ENCODE results near the gene HEY2. TPM values are rescaled to one million over a fixed set of nuclear protein-coding genes. Genes with fewer than 3 reads are reported as not detected.

The HEY2 gene
- total and polyA plus RNA-seq, 5 experiments from 2014 or later = 0.18 to 0.60 (median 0.32) TPM

DNA sequence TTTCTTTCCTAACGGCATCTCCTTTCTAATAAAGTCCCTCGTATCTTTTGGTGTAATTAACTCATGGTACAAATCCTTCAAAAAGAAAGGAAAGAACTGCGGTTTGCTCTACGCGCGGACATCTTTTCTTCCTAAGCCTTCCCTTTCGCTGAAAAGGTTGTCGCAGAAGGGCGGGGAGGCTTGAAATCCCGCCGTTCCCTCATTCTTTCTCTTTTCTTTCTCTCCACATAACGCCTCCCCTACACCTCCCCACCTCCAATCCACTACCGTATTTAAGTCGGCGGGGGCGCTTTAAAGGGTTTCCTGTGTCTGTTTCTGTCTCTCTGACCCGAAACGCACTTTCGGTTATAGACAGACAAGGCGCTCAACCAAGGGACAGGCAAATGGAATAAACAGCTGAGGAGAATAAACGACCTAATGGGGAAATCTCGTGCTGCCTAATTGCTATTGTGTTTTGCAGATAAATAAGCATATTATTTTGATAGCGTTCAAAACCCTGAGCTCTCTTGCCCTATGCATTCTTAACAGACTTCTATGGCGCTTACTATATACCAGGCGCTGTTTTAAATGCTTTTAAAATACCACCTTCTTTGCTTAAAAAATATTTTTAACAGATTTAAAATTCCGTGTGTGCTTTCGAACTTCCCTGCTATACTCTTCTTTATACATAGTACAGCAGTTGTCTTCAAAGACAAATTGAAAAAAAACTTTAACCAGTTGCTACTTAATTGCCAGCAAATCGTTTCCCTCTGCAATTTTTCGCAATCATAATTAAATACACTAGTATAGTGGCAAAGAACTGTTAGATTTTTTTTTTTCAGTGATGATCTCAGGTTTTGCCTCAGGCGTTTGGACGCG lies 2.5 kb upstream of the HEY2 start:
- ATAC-seq (peak; percentile 67 to 79), DNase-seq (peak; percentile 41 to 87 (median 70))
- H3K9me3 Mint-ChIP-seq = no peaks in the 10 kb centered on the region
- no peaks in the 10 kb centered on the region for H3K36me3 Mint-ChIP-seq
- peak overlapping the region; percentile 79 to 97 (median 90) for H3K27ac Mint-ChIP-seq
- peaks cover 20 to 42% (median 34%) of the 10 kb centered on the region in 5 donors for H3K27me3 Mint-ChIP-seq
- peaks cover 17 to 42% (median 35%) of the 10 kb centered on the region in 4 donors for H3K4me1 Mint-ChIP-seq
- peak overlapping the region; percentile 86 to 98 (median 89) for H3K4me3 Mint-ChIP-seq
- POLR2A ChIA-PET = interaction anchor here (1.3 to 3.2 kb wide), 4 partner anchors 34 to 445 kb away, joined by 4 to 19 read pairs (median 12); partner anchors contain the start of genes HDDC2, HINT3 and NCOA7

DNA sequence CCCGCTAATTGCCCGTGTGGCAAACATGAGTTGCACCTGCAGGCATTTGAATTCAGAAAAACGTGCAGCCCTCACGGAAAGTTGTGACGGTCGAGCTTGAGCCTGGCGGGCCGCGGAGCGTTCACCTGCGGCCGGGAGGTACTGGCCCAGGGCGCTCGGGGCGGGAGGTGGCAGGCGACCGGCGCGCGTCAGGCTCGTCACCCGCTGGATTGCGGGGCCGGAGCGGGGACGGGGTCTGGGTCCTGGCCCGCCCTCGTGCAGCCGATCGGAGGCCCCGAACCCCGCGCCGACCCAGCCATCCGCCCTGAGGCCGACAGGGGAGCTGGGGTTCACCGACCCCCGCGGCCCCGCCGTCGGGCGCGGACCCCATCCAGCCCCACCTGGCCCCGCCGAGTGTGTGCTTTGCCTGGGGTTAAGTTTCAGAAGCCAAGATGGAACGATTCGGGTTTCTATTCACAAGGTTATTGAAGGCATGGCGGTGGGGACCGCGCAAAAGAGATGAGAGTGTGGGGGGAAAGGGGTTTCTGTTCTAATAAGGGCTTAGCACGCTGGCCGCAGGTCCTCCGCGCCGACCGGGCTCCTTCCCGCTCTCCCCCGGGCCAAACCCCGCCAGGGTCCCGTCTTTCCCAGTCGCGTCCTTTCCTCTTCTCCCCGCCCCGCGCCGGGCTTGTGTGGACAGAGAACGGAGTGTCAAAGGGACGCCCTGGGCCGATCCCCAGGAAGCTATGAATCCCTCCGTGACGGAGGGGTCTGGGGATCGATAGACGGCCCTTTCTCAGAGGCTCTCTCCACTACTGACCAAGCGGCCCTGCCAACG lies 1.6 kb upstream of the HEY2 start:
- H3K9me3 Mint-ChIP-seq = no peaks in the 10 kb centered on the region
- peak overlapping the region; percentile 87 to 98 (median 92) for H3K4me3 Mint-ChIP-seq
- H3K4me1 Mint-ChIP-seq = peaks cover 17 to 42% (median 35%) of the 10 kb centered on the region in 4 donors
- peak overlapping the region; percentile 60 to 97 (median 86) for H3K27ac Mint-ChIP-seq
- ATAC-seq = peak; percentile 9 to 18
- POLR2A ChIA-PET = interaction anchor here (1.2 to 3.2 kb wide), 5 partner anchors 34 to 446 kb away, joined by 4 to 19 read pairs (median 5); partner anchors contain the start of genes HDDC2, HINT3, NCOA7 and TRMT11
- peaks cover 18 to 46% (median 34%) of the 10 kb centered on the region in 5 donors for H3K27me3 Mint-ChIP-seq
- no peaks in the 10 kb centered on the region for H3K36me3 Mint-ChIP-seq
- DNase-seq = peak in 9 of 10 donors; percentile 1 to 67 (median 26)

DNA sequence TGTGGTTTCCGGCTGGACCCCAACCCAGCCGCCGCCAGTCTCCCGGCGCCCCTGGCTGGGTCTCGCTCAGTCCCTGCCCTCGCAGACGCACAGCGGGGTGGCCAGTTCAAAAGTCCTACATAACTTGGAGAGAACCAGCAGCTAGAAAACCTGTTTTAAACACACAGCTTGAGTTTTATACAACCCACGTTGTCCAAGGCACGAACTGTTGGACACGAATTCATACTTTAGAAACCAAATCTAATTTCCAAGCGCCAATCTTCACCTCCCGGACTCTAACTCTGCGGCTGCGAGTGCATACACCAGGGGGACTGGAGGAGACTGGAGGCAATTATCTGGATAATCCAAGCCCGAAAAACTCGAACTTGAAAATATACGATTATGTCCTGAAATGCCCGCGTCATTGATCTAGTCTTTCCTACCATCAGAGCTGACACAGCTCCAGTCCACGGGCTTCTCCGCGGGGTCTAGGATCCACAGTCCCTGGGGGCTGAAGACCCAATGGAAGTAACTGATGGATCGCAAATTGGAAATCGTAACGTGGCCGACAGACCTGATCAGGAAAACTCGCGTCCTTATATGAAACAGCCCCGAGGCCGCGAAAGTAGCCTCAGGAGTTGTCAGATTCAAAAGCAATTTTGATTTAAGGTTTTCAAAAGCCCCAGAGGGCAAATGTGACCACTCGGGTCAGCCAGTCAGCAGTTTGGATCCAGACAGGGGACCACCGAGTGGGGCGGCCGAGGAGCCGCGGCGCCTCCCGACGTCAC lies 843 bp upstream of the HEY2 start:
- ATAC-seq (no peak), DNase-seq (peak in 3 of 10 donors; percentile 21 to 31 (median 21))
- POLR2A ChIA-PET = interaction anchor here (1.2 to 3.2 kb wide), 4 partner anchors 42 to 446 kb away, joined by 4 to 19 read pairs (median 12); partner anchors contain the start of genes HDDC2, HINT3, NCOA7 and TRMT11
- Mint-ChIP-seq H3K4me3 (peak overlapping the region; percentile 83 to 94 (median 90)), H3K27ac (peak overlapping the region in 8 of 10 donors; percentile 59 to 91 (median 79)), H3K27me3 (peaks cover 18 to 46% (median 34%) of the 10 kb centered on the region in 5 donors), H3K9me3 (no peaks in the 10 kb centered on the region), H3K36me3 (no peaks in the 10 kb centered on the region), H3K4me1 (peaks cover 17 to 42% (median 35%) of the 10 kb centered on the region in 4 donors)

DNA sequence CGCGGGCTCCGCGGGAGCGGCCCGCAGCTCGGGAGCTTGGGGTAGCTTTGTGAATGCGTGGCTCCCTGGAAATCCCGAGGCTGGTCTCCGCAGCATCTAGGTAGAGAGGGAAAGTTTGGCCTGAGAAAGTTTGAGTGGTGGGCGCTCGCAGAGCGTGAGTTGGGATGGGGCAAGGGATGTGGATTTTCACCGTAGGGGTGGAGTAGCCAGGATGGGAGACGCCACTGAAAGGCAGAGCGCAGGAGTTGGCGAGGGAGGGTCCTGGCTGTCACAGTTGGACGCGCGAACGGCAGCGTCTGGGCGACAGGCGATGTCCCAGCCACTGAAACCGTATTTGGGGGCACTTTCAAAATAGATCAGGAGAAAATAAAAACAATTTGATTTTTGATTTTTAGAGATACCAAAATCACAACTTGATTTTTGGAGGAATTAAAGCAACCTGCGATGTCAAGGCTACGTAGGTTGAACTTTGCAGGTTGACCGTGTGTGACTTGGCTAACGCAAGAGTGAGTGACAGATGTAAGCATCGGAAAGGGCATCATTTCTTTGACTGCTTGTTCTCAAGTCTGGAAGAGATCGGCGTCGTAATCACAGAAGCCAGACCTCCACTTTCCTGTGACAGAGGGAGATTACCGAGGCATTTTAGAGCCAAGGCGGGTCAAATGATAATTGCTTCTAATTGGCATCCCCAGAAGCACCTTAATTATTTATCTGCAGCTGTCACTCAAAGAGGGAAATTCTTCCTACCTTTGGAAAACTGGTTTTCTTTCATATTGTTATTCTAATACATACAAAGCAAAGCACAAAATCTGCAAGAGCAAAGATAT lies 646 bp downstream of the HEY2 start:
- peak in 3 of 10 donors; percentile 14 to 20 (median 16) for DNase-seq
- POLR2A ChIA-PET = interaction anchor here (1.2 to 3.2 kb wide), 2 partner anchors 31 to 448 kb away, joined by 7 to 18 read pairs; partner anchors contain the start of gene HDDC2
- peak overlapping the region in 9 of 10 donors; percentile 57 to 89 (median 76) for H3K27ac Mint-ChIP-seq
- no peaks in the 10 kb centered on the region for H3K36me3 Mint-ChIP-seq
- ATAC-seq = peak in 1 of 2 donors; percentile 1
- peaks cover 18 to 45% (median 34%) of the 10 kb centered on the region in 5 donors for H3K27me3 Mint-ChIP-seq
- peak overlapping the region; percentile 87 to 95 (median 92) for H3K4me3 Mint-ChIP-seq
- peaks cover 17 to 42% (median 35%) of the 10 kb centered on the region in 4 donors for H3K4me1 Mint-ChIP-seq
- H3K9me3 Mint-ChIP-seq = no peaks in the 10 kb centered on the region

DNA sequence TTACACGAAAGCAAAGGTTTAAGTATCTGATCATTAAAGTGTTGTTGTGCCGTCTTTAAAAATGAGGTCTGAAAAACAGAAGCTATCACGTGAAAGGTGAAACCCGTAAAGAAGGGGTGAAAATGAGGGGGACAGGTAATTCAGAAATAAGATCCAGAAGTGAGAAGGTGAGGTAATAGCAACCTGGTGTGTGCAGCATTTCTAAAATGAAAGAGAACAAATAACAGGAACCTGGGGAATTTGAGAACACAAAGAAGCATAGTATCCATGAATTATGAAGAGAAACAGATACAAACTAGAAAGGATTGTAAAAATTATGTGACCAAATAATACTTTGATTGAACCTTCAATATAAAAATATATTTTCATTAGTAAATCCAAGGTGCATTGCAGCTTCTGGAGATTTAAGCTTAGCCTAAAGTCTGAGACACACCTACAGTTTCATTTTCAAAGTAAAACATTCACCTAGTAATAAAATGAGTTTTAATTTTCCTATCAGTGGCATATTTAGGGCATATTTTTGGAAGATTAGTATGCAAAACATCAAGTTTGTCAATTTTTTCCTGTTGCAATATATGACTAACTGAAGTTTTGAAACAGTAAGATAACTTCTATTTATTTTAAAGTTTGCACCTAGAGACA lies 1.4 kb downstream of the HEY2 start:
- ATAC-seq (no peak), DNase-seq (no peak)
- H3K9me3 Mint-ChIP-seq = no peaks in the 10 kb centered on the region
- peaks cover 18 to 45% (median 27%) of the 10 kb centered on the region in 5 donors for H3K27me3 Mint-ChIP-seq
- H3K4me1 Mint-ChIP-seq = peaks cover 17 to 42% (median 35%) of the 10 kb centered on the region in 4 donors
- POLR2A ChIA-PET = no interaction called here
- peak overlapping the region in 4 of 10 donors; percentile 18 to 88 (median 54) for H3K27ac Mint-ChIP-seq
- peak overlapping the region; percentile 87 to 95 (median 92) for H3K4me3 Mint-ChIP-seq
- no peaks in the 10 kb centered on the region for H3K36me3 Mint-ChIP-seq

DNA sequence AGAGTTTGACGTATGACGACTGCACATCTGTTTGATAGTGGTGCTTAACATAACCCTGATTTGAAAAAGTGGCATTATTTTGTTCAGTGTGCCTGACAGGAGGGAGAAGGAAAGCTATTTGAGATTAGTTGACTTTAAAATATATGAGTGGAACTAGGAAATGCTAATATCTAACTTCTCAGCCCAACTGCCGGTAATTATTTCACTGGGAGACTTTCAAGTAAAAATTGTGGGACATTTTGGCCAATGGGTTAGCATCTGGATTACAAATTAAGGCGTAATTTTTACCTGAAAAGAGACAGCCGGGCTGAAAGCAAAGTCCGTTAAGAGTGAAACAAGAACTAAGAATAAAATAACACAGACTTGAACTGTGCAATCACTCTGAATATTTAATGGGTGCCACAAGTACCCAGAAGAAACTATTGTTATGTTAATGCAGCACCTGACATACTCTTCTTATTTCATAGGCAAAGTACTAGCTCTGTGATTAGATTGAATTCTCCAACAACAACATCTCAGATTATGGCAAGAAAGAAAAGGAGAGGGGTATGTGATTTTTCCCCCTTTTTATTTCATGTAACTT lies 2.0 kb downstream of the HEY2 start:
- H3K36me3 Mint-ChIP-seq = no peaks in the 10 kb centered on the region
- POLR2A ChIA-PET = no interaction called here
- no peak for DNase-seq
- peaks cover 12 to 37% (median 31%) of the 10 kb centered on the region in 4 donors for H3K4me1 Mint-ChIP-seq
- peak overlapping the region in 1 of 10 donors; percentile 1 for H3K4me3 Mint-ChIP-seq
- ATAC-seq = no peak
- H3K27ac Mint-ChIP-seq = no peak overlapping the region
- peaks cover 13 to 39% (median 21%) of the 10 kb centered on the region in 5 donors for H3K27me3 Mint-ChIP-seq
- no peaks in the 10 kb centered on the region for H3K9me3 Mint-ChIP-seq

DNA sequence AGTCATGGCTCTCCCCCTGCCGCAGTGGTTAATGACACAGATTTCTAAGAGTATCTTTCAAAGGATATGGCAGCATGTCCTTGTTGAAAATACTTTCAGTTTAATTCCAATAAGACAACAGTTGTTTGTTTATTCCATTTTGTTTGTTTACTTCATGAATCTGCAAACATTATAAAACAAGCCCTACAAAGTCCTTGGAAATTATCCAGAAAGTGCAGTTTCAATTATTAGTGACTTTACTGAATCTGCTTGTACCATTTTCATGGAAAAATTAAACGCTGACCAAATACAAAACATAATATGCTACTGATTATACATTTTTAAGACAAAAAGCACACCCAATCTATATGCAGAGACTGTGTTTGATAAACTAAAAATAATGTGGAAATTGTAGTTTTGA lies 3.3 kb downstream of the HEY2 start:
- Mint-ChIP-seq H3K27ac (no peak overlapping the region), H3K4me3 (no peak overlapping the region), H3K9me3 (no peaks in the 10 kb centered on the region), H3K27me3 (peaks cover 7 to 30% (median 19%) of the 10 kb centered on the region in 5 donors), H3K36me3 (no peaks in the 10 kb centered on the region), H3K4me1 (peaks cover 7 to 30% (median 24%) of the 10 kb centered on the region in 4 donors)
- POLR2A ChIA-PET = interaction anchor here (1.0 to 1.2 kb wide), 2 partner anchors 26 to 451 kb away, joined by 3 to 5 read pairs; partner anchors contain the start of gene HDDC2
- DNase-seq (no peak), ATAC-seq (no peak)

DNA sequence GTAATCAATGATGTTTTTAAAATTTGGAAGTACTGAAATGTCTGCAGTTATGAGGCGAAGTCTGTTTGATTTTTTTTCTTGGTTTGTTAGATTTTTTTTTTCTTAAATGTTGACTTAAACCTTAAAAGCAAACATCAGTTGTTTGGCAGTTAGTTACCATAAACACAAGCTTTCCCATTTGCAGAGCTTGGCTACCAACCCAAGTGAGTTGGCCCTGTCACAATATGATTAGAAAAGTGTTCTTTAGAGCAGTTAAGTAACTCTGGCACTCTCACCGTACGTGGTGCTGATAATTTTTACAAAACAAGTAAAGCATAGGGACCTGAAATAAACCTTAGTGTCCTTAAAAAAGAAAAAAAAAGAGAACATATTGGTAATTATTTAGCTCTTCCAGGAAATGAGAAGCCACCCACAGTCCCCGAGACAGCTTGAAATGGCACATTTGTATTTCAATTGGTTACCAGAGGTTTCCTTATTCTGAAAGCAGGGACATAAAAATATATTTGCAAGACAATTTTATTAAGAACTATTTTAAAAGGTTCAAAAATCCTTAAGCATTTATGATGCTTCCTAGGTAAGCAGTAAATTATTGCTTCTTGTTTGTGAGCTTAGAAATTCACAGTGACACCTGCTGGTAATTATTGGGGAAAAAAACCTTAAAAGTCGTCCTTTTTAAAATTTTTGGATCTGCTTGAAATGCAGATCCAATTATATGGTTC lies 3.9 kb downstream of the HEY2 start:
- Mint-ChIP-seq H3K9me3 (no peaks in the 10 kb centered on the region), H3K27ac (no peak overlapping the region), H3K36me3 (no peaks in the 10 kb centered on the region), H3K4me1 (peaks cover 7 to 24% (median 19%) of the 10 kb centered on the region in 4 donors), H3K27me3 (peaks cover 7 to 30% (median 17%) of the 10 kb centered on the region in 5 donors), H3K4me3 (no peak overlapping the region)
- POLR2A ChIA-PET = interaction anchor here (1.2 kb wide), 1 partner anchor 452 kb away, joined by 5 read pairs; the partner anchor contains the start of gene HDDC2
- no peak for ATAC-seq
- peak in 3 of 10 donors; percentile 35 to 44 (median 41) for DNase-seq

DNA sequence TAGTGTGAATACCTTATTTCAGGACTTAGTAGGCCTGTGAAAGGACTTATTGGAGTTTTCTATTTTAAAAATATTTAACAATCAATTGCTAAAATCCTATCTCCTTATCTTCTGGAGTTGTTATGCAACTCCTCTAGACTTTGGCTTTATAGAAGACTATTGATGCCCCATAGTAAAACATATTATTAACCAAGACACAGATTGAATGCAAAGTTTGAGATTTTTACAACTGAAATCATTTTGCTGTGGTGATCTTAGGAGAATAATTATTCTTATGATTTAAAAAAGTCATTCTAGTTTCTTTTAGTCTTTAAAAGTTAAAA lies 4.5 kb downstream of the HEY2 start:
- Mint-ChIP-seq H3K4me1 (peaks cover 7 to 20% (median 14%) of the 10 kb centered on the region in 4 donors), H3K36me3 (no peaks in the 10 kb centered on the region), H3K27ac (no peak overlapping the region), H3K27me3 (peaks cover 7 to 31% (median 14%) of the 10 kb centered on the region in 5 donors), H3K9me3 (no peaks in the 10 kb centered on the region), H3K4me3 (no peak overlapping the region)
- DNase-seq (no peak), ATAC-seq (no peak)
- POLR2A ChIA-PET = interaction anchor here (1.2 kb wide), 1 partner anchor 452 kb away, joined by 5 read pairs; the partner anchor contains the start of gene HDDC2

DNA sequence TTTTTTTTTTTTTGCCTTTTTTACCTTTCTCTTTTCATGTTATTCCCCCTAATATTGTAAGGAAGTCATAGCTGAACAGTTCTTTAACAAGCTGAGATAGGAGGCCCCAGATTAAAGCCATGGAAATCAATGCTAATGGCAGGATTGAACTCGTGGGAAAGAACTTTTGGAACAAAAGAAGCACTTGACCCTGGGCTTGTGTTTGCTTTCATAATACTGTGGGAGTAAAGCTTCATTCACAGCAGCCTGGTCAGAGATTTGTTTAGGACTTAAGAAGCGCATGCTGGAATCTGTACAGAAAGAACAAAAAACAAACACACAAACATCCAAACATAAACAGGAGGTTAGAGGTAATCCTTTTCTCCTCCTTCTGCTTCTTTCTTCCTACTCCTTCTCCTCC lies 5.1 kb downstream of the HEY2 start:
- DNase-seq = no peak
- peaks cover 13 to 37% (median 21%) of the 10 kb centered on the region in 5 donors for H3K27me3 Mint-ChIP-seq
- H3K4me3 Mint-ChIP-seq = no peak overlapping the region
- H3K9me3 Mint-ChIP-seq = no peaks in the 10 kb centered on the region
- H3K36me3 Mint-ChIP-seq = peaks cover 0 to 3% (median 0%) of the 10 kb centered on the region in 3 donors
- H3K4me1 Mint-ChIP-seq = peaks cover 7 to 19% (median 13%) of the 10 kb centered on the region in 4 donors
- POLR2A ChIA-PET = no interaction called here
- no peak for ATAC-seq
- no peak overlapping the region for H3K27ac Mint-ChIP-seq
